Measurements from ENCODE around the gene SHBG. TPM values are rescaled to one million over a fixed set of nuclear protein-coding genes. Genes with fewer than 3 reads are reported as not detected.

SHBG gene
- total and polyA plus RNA-seq, 2 donors (not counting 1 experiment from before 2014, with no cell fraction given) = 0.33 to 0.45 TPM

DNA sequence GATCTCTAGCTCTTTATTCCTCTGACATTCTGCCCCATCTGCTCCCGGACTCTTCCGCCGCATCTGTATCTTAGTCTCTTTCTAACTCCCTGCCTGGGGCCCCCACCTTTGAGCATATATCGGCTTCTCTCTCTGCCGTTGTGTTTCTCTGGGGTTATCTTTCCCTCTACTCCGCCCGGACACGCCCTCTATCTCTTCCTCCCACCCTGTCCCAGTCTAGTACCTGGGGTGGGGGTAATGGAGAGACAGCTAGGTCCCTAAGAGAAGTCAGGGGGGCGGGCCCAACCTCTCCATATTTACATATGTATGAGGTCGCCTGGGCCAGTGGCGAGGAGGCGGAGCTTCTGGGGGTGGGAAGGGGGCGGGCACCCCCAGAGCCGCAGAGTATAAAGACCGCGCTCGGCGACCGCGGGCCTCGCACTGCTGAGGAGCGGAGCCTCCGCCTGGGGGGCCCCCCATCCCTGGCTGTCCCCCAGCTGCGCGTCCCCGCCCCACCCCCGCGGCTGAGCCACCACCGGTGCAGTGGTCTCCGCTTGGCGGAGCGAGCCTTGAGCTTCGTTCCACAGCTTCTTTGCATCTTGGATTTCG is 20.7 kb downstream of the SHBG start, which contains the start of gene ATP1B2:
ATP1B2 (plus strand) TSS at position 418 of the 588 bp plus-strand sequence. CDS start 593 bp downstream, outside the sequence.
- no peak within 1 kb of the TSS for H3K9ac ChIP-seq (ENCODE audit: insufficient read depth, low read length)
- TF ChIP-seq EZH2 (IDR thresholded peaks at IDR 0.05; ENCODE audit: low read length, missing control alignments) (no peak), CTCF (conservative IDR thresholded peaks at IDR 0.05 in 1 of 2, IDR thresholded peaks at IDR 0.05 in 1 of 2; ENCODE audit: low read depth in 1 of 2, low read length in 2 of 2) (no peak)
- no peaks in the 10 kb centered on the region for H4K20me1 ChIP-seq (ENCODE audit: control insufficient read depth, extremely low read depth, insufficient read depth, low read length)
- H3K4me2 ChIP-seq (ENCODE audit: extremely low read depth, insufficient read depth, low read length) = peak within 1 kb of the TSS; percentile 59
- H3K4me3 ChIP-seq (replicated peaks in 1 of 4; ENCODE audit: control extremely low read depth in 1 of 4, insufficient read depth in 1 of 4, low read depth in 3 of 4, low read length in 4 of 4) = peak within 1 kb of the TSS in 2 of 4 experiments; percentile 29 to 37
- no peak within 1 kb of the TSS for H3K27ac ChIP-seq (ENCODE audit: insufficient read depth, low read length)
- peaks cover 2% of the 10 kb centered on the region for H3K4me1 ChIP-seq (ENCODE audit: control insufficient read depth, extremely low read depth, insufficient read depth, low read length)
- H3K27me3 ChIP-seq (ENCODE audit: control insufficient read depth, insufficient read depth, low read length) = peaks cover 39% of the 10 kb centered on the region
- H3K36me3 ChIP-seq (ENCODE audit: control insufficient read depth, insufficient read depth, low read length) = no peaks in the 10 kb centered on the region
- peak; percentile 7 to 14 for DNase-seq (ENCODE audit: low read depth in 2 of 2)
- no peaks in the 10 kb centered on the region for H3K9me3 ChIP-seq (ENCODE audit: control insufficient read depth, insufficient read depth, low read depth, low read length)
- no peak within 1 kb of the TSS for H2AFZ ChIP-seq (ENCODE audit: low read length)
- H3K79me2 ChIP-seq (ENCODE audit: control insufficient read depth, insufficient read depth, low read length) = no peaks in the 10 kb centered on the region

DNA sequence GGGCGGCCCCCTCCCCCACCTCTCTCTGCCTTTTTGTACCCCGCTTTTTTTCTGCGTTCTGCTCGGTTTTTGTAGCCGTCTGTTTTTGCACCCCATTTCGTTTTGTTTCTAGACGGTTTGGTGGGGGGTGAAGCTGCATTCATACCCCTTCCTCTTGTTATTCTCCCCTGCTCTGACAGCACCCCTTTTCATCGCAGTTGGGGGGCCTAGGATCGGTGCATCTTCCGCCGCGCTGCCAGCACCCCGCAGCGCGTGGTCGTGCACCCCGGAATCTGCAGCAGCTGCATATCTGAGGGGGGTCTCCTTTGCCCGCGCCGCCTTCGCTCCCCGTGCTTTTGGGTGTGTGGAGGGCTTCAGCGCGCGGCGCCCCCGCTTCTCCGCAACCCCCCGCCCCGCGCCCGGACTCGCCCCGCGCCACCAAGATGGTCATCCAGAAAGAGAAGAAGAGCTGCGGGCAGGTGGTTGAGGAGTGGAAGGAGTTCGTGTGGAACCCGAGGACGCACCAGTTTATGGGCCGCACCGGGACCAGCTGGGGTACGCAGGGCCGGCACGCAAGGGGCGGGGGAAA is 21.2 kb downstream of the SHBG start:
- Histone ChIP-seq H3K27ac (ENCODE audit: insufficient read depth, low read length) (no peak overlapping the region), H3K4me2 (ENCODE audit: extremely low read depth, insufficient read depth, low read length) (no peak overlapping the region), H3K36me3 (ENCODE audit: control insufficient read depth, insufficient read depth, low read length) (no peaks in the 10 kb centered on the region), H3K4me3 (replicated peaks in 1 of 4; ENCODE audit: control extremely low read depth in 1 of 4, insufficient read depth in 1 of 4, low read depth in 3 of 4, low read length in 4 of 4) (peak overlapping the region in 2 of 4 experiments; percentile 29 to 37), H3K27me3 (ENCODE audit: control insufficient read depth, insufficient read depth, low read length) (peaks cover 39% of the 10 kb centered on the region), H3K9ac (ENCODE audit: insufficient read depth, low read length) (no peak overlapping the region), H2AFZ (ENCODE audit: low read length) (no peak overlapping the region), H3K4me1 (ENCODE audit: control insufficient read depth, extremely low read depth, insufficient read depth, low read length) (peaks cover 2% of the 10 kb centered on the region), H4K20me1 (ENCODE audit: control insufficient read depth, extremely low read depth, insufficient read depth, low read length) (no peaks in the 10 kb centered on the region), H3K9me3 (ENCODE audit: control insufficient read depth, insufficient read depth, low read depth, low read length) (no peaks in the 10 kb centered on the region), H3K79me2 (ENCODE audit: control insufficient read depth, insufficient read depth, low read length) (no peaks in the 10 kb centered on the region)
- TF ChIP-seq EZH2 (IDR thresholded peaks at IDR 0.05; ENCODE audit: low read length, missing control alignments) (peak; percentile 85), CTCF (conservative IDR thresholded peaks at IDR 0.05 in 1 of 2, IDR thresholded peaks at IDR 0.05 in 1 of 2; ENCODE audit: low read depth in 1 of 2, low read length in 2 of 2) (no peak)
- DNase-seq (ENCODE audit: low read depth in 2 of 2) = no peak

- H3K9me3 ChIP-seq (ENCODE audit: control insufficient read depth, insufficient read depth, low read depth, low read length) = no peaks in the 10 kb centered on the region
- H3K4me2 ChIP-seq (ENCODE audit: extremely low read depth, insufficient read depth, low read length) = no peak overlapping the region
- no peak overlapping the region for H3K9ac ChIP-seq (ENCODE audit: insufficient read depth, low read length)
- peaks cover 2% of the 10 kb centered on the region for H3K4me1 ChIP-seq (ENCODE audit: control insufficient read depth, extremely low read depth, insufficient read depth, low read length)
- H3K27ac ChIP-seq (ENCODE audit: insufficient read depth, low read length) = no peak overlapping the region
- H3K27me3 ChIP-seq (ENCODE audit: control insufficient read depth, insufficient read depth, low read length) = peaks cover 39% of the 10 kb centered on the region
- no peak overlapping the region for H3K4me3 ChIP-seq (replicated peaks in 1 of 4; ENCODE audit: control extremely low read depth in 1 of 4, insufficient read depth in 1 of 4, low read depth in 3 of 4, low read length in 4 of 4)
- H2AFZ ChIP-seq (ENCODE audit: low read length) = no peak overlapping the region
- no peak for DNase-seq (ENCODE audit: low read depth in 2 of 2)
- H4K20me1 ChIP-seq (ENCODE audit: control insufficient read depth, extremely low read depth, insufficient read depth, low read length) = no peaks in the 10 kb centered on the region
- H3K79me2 ChIP-seq (ENCODE audit: control insufficient read depth, insufficient read depth, low read length) = no peaks in the 10 kb centered on the region
- TF ChIP-seq CTCF (conservative IDR thresholded peaks at IDR 0.05 in 1 of 2, IDR thresholded peaks at IDR 0.05 in 1 of 2; ENCODE audit: low read depth in 1 of 2, low read length in 2 of 2) (no peak), EZH2 (IDR thresholded peaks at IDR 0.05; ENCODE audit: low read length, missing control alignments) (peak; percentile 69)
- H3K36me3 ChIP-seq (ENCODE audit: control insufficient read depth, insufficient read depth, low read length) = no peaks in the 10 kb centered on the region
Measured at GRCh38 chr17:7651665-7652387, 21.9 kb downstream of the SHBG start.

Measured in fibroblast of lung (primary cell).